Choroid plexus epithelial cell (primary cell): ENCODE data around the gene AKAP10.

Experiments used
- DNase-seq: peaks from one replicate; pipeline ENCODE4 v3.0.0-alpha.2; 2010; ENCODE audit warnings: low read depth
- H3K4me3 ChIP-seq: 2 replicates; pipeline ENCODE4 v1.5.1; 2011; ENCODE audit warnings: low read depth, mild to moderate bottlenecking, control low read depth, low read length, moderate library complexity
- CTCF ChIP-seq: conservative IDR thresholded peaks from 2 replicates; pipeline ENCODE4 v1.5.1; 2011; ENCODE audit warnings: low read depth, mild to moderate bottlenecking, control low read depth, inconsistent platforms, low read length, moderate library complexity

Gene AKAP10

GRCh38 chr17:19911033-19911432 is 66.6 kb downstream of the AKAP10 start:
- H3K4me3 ChIP-seq, result no peak overlapping the region
- no peak for TF ChIP-seq CTCF
- peak; percentile 21 for DNase-seq

- DNase-seq, result no peak
- H3K4me3 ChIP-seq, result no peak overlapping the region
- TF ChIP-seq CTCF, result no peak
Measured at GRCh38 chr17:19909139-19909538, 68.5 kb downstream of the AKAP10 start.

GRCh38 chr17:19905502-19905901 is 72.1 kb downstream of the AKAP10 start:
- DNase-seq, result no peak
- no peak overlapping the region for H3K4me3 ChIP-seq
- TF ChIP-seq CTCF, result no peak

GRCh38 chr17:19904924-19905323 is 72.7 kb downstream of the AKAP10 start:
- no peak for DNase-seq
- no peak overlapping the region for H3K4me3 ChIP-seq
- TF ChIP-seq CTCF, result no peak

GRCh38 chr17:19904412-19904811 is 73.2 kb downstream of the AKAP10 start:
- peak; percentile 45 for DNase-seq
- H3K4me3 ChIP-seq, result no peak overlapping the region
- no peak for TF ChIP-seq CTCF

- no peak overlapping the region for H3K4me3 ChIP-seq
- DNase-seq, result no peak
- TF ChIP-seq CTCF, result no peak
Measured at GRCh38 chr17:19900809-19901208, 76.8 kb downstream of the AKAP10 start.

- no peak for TF ChIP-seq CTCF
- DNase-seq, result peak; percentile 73
- no peak overlapping the region for H3K4me3 ChIP-seq
Measured at GRCh38 chr17:19897903-19898302, 79.7 kb downstream of the AKAP10 start.
